Measurements from ENCODE around the gene ASPHD2. TPM values are rescaled to one million over a fixed set of nuclear protein-coding genes. Genes with fewer than 3 reads are reported as not detected.

The ASPHD2 gene
- total and polyA plus RNA-seq, 7 experiments from 2014 or later, result 1.5 to 18.1 (median 2.7) TPM

DNA sequence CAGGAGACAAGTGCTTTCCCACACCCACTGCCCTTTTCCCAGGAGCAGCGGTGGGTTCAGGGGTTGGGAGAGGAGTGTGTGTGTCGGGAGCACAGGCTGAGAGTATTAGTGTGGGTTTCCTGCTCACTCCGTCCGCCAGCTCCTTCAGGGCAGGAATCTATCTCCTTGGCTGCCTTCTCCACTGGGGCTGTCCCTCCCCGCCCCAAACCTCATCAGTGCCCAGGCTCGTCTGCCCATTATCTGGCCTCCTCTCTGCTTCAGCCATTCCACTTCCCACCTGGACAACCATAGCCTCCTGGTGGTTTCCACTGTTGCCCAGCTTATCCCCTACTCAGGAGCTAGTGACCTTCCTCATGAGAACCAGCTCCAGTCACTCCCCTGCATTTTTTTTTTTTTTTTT lies 19.9 kb downstream of the ASPHD2 start:
- no peaks in the 10 kb centered on the region for H3K9me3 ChIP-seq (ENCODE audit: control insufficient read depth in 2 of 3, low read length in 3 of 3)
- Mint-ChIP-seq H3K36me3 (peaks cover 0 to 23% (median 9%) of the 10 kb centered on the region in 5 donors), H3K27me3 (no peaks in the 10 kb centered on the region), H3K4me3 (no peak overlapping the region), H3K9me3 (no peaks in the 10 kb centered on the region), H3K4me1 (peaks cover 0 to 2% (median 0%) of the 10 kb centered on the region in 7 donors), H3K27ac (no peak overlapping the region)
- ChIA-PET CTCF (interaction anchor here (0.8 kb wide), 1 partner anchor 18 kb away, joined by 3 read pairs; no protein-coding TSS in a partner anchor), POLR2A (interaction anchor here (0.7 kb wide), 1 partner anchor 19 kb away, joined by 3 read pairs; no protein-coding TSS in a partner anchor)
- ATAC-seq, result no peak
- H3K27ac ChIP-seq (ENCODE audit: low read depth, low read length), result no peak overlapping the region
- H3K4me1 ChIP-seq (ENCODE audit: control insufficient read depth in 2 of 2, insufficient read depth in 2 of 2, low read length in 2 of 2), result no peaks in the 10 kb centered on the region
- no peak overlapping the region for H3K4me3 ChIP-seq (ENCODE audit: low read length)
- H3K36me3 ChIP-seq (ENCODE audit: control insufficient read depth in 2 of 3, insufficient read depth in 3 of 3, low read length in 3 of 3), result peaks cover 0 to 39% (median 0%) of the 10 kb centered on the region in 3 experiments
- intact Hi-C loops (cut with micrococcal nuclease), result no loop called here
- no peak for DNase-seq
- H3K27me3 ChIP-seq (ENCODE audit: control insufficient read depth in 2 of 2, insufficient read depth in 2 of 2, low read length in 2 of 2), result no peaks in the 10 kb centered on the region

DNA sequence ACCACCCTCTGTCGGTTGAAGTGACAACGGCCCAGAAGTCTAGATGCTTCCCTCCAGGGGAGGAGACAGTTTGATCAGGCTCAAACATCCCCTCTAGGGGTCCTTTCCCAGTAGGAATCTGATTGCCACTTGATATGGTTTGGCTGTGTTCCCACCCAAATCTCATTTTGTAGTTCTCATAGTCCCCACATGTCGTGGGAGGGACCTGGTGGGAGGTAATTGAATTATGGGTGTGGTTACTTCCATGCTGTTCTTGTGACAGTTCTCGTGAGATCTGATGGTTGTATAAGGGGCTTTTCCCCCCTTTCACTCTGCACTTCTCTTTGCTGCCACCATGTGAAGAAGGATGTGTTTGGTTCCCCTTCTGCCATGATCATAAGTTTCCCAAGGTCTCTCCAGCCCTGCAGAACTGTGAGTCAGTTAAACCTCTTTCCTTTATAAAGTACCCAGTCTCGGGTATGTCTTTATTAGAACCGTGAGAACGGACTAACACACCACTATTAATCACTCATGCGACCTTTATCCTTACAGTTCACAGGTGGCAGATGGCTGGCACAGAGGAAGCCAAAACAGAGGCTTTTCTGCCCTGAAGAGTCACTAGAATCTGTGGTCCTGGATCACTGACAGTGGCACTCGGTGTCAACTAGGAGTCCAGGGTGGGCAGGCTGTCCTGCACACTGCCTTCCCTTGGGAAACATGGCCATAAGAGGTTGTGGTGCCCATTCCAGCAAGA lies 21.6 kb downstream of the ASPHD2 start:
- no peak for ATAC-seq
- peak overlapping the region in 1 of 9 donors; percentile 33 for H3K27ac Mint-ChIP-seq
- Histone ChIP-seq H3K4me3 (ENCODE audit: low read length) (no peak overlapping the region), H3K27me3 (ENCODE audit: control insufficient read depth in 2 of 2, insufficient read depth in 2 of 2, low read length in 2 of 2) (no peaks in the 10 kb centered on the region), H3K4me1 (ENCODE audit: control insufficient read depth in 2 of 2, insufficient read depth in 2 of 2, low read length in 2 of 2) (no peaks in the 10 kb centered on the region), H3K9me3 (ENCODE audit: control insufficient read depth in 2 of 3, low read length in 3 of 3) (no peaks in the 10 kb centered on the region), H3K36me3 (ENCODE audit: control insufficient read depth in 2 of 3, insufficient read depth in 3 of 3, low read length in 3 of 3) (peaks cover 0 to 44% (median under 1%) of the 10 kb centered on the region in 3 experiments), H3K27ac (ENCODE audit: low read depth, low read length) (no peak overlapping the region)
- DNase-seq, result no peak
- H3K9me3 Mint-ChIP-seq, result no peaks in the 10 kb centered on the region
- ChIA-PET CTCF (no interaction called here), POLR2A (no interaction called here)
- peaks cover 0 to 2% (median 0%) of the 10 kb centered on the region in 7 donors for H3K4me1 Mint-ChIP-seq
- H3K27me3 Mint-ChIP-seq, result no peaks in the 10 kb centered on the region
- peaks cover under 1 to 24% (median 7%) of the 10 kb centered on the region in 5 donors for H3K36me3 Mint-ChIP-seq
- intact Hi-C loops (cut with micrococcal nuclease), result no loop called here
- no peak overlapping the region for H3K4me3 Mint-ChIP-seq

DNA sequence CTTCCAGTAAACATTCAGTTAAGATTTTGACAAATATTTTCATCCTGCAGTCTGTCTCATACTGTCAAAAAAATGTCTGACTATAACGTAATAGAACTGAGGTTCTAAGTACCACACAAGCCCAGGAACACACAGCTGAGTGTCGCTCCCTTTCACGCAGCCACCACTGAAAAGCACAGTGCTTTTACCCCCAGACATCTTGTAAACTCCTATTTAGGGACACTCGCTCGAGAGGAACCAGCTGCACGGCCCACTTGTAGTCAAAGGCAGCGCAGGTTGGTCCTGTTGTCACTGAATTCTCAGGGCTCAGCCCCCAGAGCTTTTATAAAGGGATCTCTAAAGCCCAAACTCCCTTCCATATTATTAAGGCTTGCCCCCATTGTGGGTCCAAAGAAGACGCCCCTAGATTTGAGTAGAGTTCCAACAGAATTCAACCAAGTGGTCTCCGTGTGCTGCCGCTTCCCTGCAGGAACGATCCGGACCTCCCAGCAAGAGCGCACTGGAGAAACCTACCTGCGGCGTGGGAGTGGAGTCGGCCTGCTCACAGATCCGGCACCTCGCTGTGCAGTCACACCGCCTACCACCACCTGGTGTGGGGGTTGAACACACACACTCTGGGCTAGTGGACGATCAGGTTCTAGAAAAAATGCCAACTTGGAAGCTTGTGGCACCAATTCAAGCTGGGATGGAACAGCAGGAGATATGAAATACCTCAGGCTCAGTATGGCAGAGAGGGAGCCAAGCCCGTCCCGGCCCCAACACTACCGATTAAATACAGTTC lies 23.4 kb downstream of the ASPHD2 start:
- intact Hi-C loops (cut with micrococcal nuclease), result no loop called here
- Mint-ChIP-seq H3K36me3 (peaks cover 7 to 35% (median 13%) of the 10 kb centered on the region in 5 donors), H3K9me3 (no peaks in the 10 kb centered on the region), H3K27ac (peak overlapping the region in 1 of 9 donors; percentile 59), H3K4me1 (peaks cover 0 to 2% (median 0%) of the 10 kb centered on the region in 7 donors), H3K4me3 (no peak overlapping the region), H3K27me3 (no peaks in the 10 kb centered on the region)
- no peak for ATAC-seq
- ChIA-PET POLR2A (no interaction called here), CTCF (no interaction called here)
- H3K36me3 ChIP-seq (ENCODE audit: control insufficient read depth in 2 of 3, insufficient read depth in 3 of 3, low read length in 3 of 3), result peaks cover 0 to 60% (median 5%) of the 10 kb centered on the region in 3 experiments
- no peak overlapping the region for H3K4me3 ChIP-seq (ENCODE audit: low read length)
- DNase-seq, result no peak
- no peak overlapping the region for H3K27ac ChIP-seq (ENCODE audit: low read depth, low read length)
- no peaks in the 10 kb centered on the region for H3K4me1 ChIP-seq (ENCODE audit: control insufficient read depth in 2 of 2, insufficient read depth in 2 of 2, low read length in 2 of 2)
- H3K9me3 ChIP-seq (ENCODE audit: control insufficient read depth in 2 of 3, low read length in 3 of 3), result no peaks in the 10 kb centered on the region
- no peaks in the 10 kb centered on the region for H3K27me3 ChIP-seq (ENCODE audit: control insufficient read depth in 2 of 2, insufficient read depth in 2 of 2, low read length in 2 of 2)

DNA sequence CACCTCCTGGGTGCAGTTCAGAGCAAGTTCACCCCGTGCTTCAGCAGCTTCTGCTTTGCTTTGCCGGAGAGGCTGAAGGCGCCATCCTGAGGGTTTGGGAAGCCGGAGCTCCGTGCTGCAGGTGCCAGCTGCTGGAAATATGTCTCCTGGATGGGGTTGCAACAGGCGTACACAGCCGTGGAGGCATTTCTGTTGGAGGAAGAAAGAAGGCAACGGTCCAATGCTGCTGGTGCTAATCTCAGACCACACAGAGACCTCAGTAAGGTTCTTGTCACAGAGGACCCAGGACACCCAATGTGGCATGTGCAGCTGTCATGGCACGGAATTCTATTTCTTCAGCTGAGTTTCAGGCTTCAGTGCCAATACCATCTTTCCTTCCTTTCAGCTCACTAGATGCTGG lies 24.2 kb downstream of the ASPHD2 start:
- Histone ChIP-seq H3K4me3 (ENCODE audit: low read length) (no peak overlapping the region), H3K36me3 (ENCODE audit: control insufficient read depth in 2 of 3, insufficient read depth in 3 of 3, low read length in 3 of 3) (peaks cover 0 to 68% (median 5%) of the 10 kb centered on the region in 3 experiments), H3K27ac (ENCODE audit: low read depth, low read length) (no peak overlapping the region), H3K4me1 (ENCODE audit: control insufficient read depth in 2 of 2, insufficient read depth in 2 of 2, low read length in 2 of 2) (no peaks in the 10 kb centered on the region), H3K27me3 (ENCODE audit: control insufficient read depth in 2 of 2, insufficient read depth in 2 of 2, low read length in 2 of 2) (no peaks in the 10 kb centered on the region), H3K9me3 (ENCODE audit: control insufficient read depth in 2 of 3, low read length in 3 of 3) (no peaks in the 10 kb centered on the region)
- peaks cover 0 to 2% (median 0%) of the 10 kb centered on the region in 7 donors for H3K4me1 Mint-ChIP-seq
- DNase-seq, result no peak
- no peak overlapping the region for H3K27ac Mint-ChIP-seq
- CTCF ChIA-PET, result no interaction called here
- no peaks in the 10 kb centered on the region for H3K9me3 Mint-ChIP-seq
- intact Hi-C loops (cut with micrococcal nuclease), result no loop called here
- ATAC-seq, result no peak
- POLR2A ChIA-PET, result no interaction called here
- H3K36me3 Mint-ChIP-seq, result peaks cover 7 to 39% (median 16%) of the 10 kb centered on the region in 5 donors
- H3K4me3 Mint-ChIP-seq, result no peak overlapping the region
- H3K27me3 Mint-ChIP-seq, result no peaks in the 10 kb centered on the region

DNA sequence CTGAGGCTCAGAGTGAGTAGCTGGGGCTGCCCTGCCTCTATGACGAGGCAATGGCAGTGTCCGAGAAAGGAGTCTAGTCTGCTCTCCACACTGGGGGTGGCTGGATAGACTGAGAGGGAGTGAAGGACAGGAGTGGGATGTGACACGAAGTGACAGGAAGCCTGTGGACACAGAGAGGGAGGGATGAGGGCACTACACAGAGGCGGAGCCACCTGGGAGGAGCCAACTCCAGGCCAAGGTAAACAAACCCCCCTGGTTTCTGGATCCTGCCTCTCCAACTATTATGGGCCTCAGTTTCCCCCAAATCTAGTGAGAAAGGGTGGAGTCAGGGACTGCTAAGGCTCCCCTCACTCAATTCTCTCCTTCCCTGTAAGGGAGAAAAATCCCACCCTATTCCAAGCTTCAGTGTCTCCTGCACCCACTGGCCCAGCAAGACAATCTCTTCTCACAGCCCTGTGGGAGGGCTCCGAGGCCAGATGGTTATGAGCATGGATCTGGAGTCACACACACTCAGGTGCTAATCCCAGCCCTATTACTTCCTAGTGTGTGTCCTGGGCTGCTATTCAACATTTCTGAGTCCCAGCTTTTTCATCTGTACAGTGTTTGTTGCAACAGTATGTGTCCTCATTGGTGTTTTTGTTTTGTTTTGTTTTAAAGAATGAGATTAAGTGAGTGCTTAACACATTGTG lies 24.9 kb downstream of the ASPHD2 start:
- ATAC-seq (no peak), DNase-seq (no peak)
- Mint-ChIP-seq H3K4me3 (no peak overlapping the region), H3K9me3 (no peaks in the 10 kb centered on the region), H3K27ac (peak overlapping the region in 1 of 9 donors; percentile 8), H3K4me1 (peaks cover 0 to 2% (median 0%) of the 10 kb centered on the region in 7 donors), H3K27me3 (no peaks in the 10 kb centered on the region), H3K36me3 (peaks cover 7 to 39% (median 16%) of the 10 kb centered on the region in 5 donors)
- peaks cover 0 to 73% (median 5%) of the 10 kb centered on the region in 3 experiments for H3K36me3 ChIP-seq (ENCODE audit: control insufficient read depth in 2 of 3, insufficient read depth in 3 of 3, low read length in 3 of 3)
- no peaks in the 10 kb centered on the region for H3K27me3 ChIP-seq (ENCODE audit: control insufficient read depth in 2 of 2, insufficient read depth in 2 of 2, low read length in 2 of 2)
- no peak overlapping the region for H3K27ac ChIP-seq (ENCODE audit: low read depth, low read length)
- ChIA-PET CTCF (interaction anchor here (1.2 kb wide), 1 partner anchor 89 kb away, joined by 3 read pairs; no protein-coding TSS in a partner anchor), POLR2A (no interaction called here)
- no peak overlapping the region for H3K4me3 ChIP-seq (ENCODE audit: low read length)
- H3K9me3 ChIP-seq (ENCODE audit: control insufficient read depth in 2 of 3, low read length in 3 of 3), result no peaks in the 10 kb centered on the region
- H3K4me1 ChIP-seq (ENCODE audit: control insufficient read depth in 2 of 2, insufficient read depth in 2 of 2, low read length in 2 of 2), result no peaks in the 10 kb centered on the region
- intact Hi-C loops (cut with micrococcal nuclease), result no loop called here

DNA sequence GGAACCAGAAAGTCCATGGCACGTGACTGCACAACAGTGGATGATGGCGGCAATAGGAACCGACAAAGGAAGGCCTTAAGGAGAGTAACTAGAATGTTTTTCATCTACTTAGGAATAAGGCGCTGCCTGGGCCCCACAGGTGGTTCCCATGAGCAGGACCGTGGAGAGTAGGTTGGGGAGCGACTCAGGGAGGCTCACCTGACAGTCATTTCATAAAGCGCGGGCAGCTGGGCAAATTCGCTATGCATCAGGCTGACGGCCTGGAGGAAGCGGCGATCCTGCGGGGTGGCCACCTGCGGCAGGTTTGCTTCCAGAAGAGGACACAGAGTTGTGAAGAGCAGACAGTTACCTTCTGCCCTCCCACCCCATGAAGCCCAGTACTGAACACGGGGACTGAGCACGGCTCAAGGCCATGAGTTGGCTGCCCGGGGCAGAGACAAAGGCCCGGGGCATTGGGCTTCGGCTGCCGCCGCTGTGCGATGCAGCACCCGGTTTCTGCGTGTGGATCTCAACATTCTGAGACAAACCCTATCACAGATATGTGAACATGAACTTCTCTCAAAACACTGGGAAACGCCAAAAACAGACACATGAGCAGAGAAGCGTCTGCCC lies 28.7 kb downstream of the ASPHD2 start:
- ATAC-seq, result no peak

More for the DNA sequence above, 28.7 kb downstream of the ASPHD2 start:
- Mint-ChIP-seq H3K4me3 (no peak overlapping the region), H3K27me3 (no peaks in the 10 kb centered on the region), H3K27ac (no peak overlapping the region), H3K9me3 (no peaks in the 10 kb centered on the region), H3K4me1 (peaks cover 0 to 6% (median 2%) of the 10 kb centered on the region in 7 donors), H3K36me3 (peaks cover 7 to 36% (median 13%) of the 10 kb centered on the region in 5 donors)
- Histone ChIP-seq H3K4me3 (ENCODE audit: low read length) (no peak overlapping the region), H3K27ac (ENCODE audit: low read depth, low read length) (no peak overlapping the region), H3K27me3 (ENCODE audit: control insufficient read depth in 2 of 2, insufficient read depth in 2 of 2, low read length in 2 of 2) (no peaks in the 10 kb centered on the region), H3K36me3 (ENCODE audit: control insufficient read depth in 2 of 3, insufficient read depth in 3 of 3, low read length in 3 of 3) (peaks cover 5 to 68% (median 5%) of the 10 kb centered on the region in 3 experiments), H3K9me3 (ENCODE audit: control insufficient read depth in 2 of 3, low read length in 3 of 3) (no peaks in the 10 kb centered on the region), H3K4me1 (ENCODE audit: control insufficient read depth in 2 of 2, insufficient read depth in 2 of 2, low read length in 2 of 2) (no peaks in the 10 kb centered on the region)
- no peak for DNase-seq
- ChIA-PET CTCF (no interaction called here), POLR2A (no interaction called here)
- intact Hi-C loops (cut with micrococcal nuclease), result no loop called here

All from naive thymus-derived CD4-positive, alpha-beta T cell (primary cell).